ENCODE measurements around the gene FRY. TPM values are rescaled to one million over a fixed set of nuclear protein-coding genes. Genes with fewer than 3 reads are reported as not detected.
A peak's percentile ranks its signal among the peaks of the same experiment; 100 is the strongest.

The FRY gene
- total RNA-seq, 2 donors from 2014 or later, result 16.4 to 33.3 TPM

DNA sequence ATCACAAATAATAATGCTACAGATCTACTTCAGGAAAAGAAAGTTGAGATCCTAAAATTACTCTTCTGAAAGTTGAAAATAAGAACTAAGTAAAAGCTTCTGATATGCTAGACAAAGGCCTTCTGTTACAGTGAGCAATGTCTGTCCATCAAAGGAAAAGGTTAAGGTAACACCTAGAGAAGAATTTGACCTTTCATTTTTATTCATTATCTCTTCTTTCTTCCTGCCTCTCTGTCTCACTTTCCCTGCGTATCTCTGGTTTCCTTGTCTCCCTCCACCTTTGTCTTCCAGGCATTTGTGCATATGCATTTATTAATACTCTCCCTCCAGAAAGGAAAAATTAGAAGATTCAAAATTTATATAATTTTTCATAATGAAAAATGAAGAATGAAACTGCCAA is 234.6 kb downstream of the FRY start:
- no peak for TF ChIP-seq POLR2AphosphoS5 (IDR thresholded peaks at IDR 0.05)
- no peak for TF ChIP-seq POLR2A (IDR thresholded peaks at IDR 0.05)
- TF ChIP-seq, protein P1, sequence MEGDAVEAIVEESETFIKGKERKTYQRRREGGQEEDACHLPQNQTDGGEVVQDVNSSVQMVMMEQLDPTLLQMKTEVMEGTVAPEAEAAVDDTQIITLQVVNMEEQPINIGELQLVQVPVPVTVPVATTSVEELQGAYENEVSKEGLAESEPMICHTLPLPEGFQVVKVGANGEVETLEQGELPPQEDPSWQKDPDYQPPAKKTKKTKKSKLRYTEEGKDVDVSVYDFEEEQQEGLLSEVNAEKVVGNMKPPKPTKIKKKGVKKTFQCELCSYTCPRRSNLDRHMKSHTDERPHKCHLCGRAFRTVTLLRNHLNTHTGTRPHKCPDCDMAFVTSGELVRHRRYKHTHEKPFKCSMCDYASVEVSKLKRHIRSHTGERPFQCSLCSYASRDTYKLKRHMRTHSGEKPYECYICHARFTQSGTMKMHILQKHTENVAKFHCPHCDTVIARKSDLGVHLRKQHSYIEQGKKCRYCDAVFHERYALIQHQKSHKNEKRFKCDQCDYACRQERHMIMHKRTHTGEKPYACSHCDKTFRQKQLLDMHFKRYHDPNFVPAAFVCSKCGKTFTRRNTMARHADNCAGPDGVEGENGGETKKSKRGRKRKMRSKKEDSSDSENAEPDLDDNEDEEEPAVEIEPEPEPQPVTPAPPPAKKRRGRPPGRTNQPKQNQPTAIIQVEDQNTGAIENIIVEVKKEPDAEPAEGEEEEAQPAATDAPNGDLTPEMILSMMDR (IDR thresholded peaks at IDR 0.05), result no peak
- WGBS, result 93% methylated on average over 1 of the region's 1 CpG
- no peak for DNase-seq (ENCODE audit: low spot score)
- Histone ChIP-seq H3K27ac (no peak overlapping the region), H3K9me3 (no peaks in the 10 kb centered on the region), H3K4me3 (no peak overlapping the region), H3K27me3 (replicated peaks; ENCODE audit: insufficient read depth) (no peaks in the 10 kb centered on the region), H3K4me1 (replicated peaks) (no peaks in the 10 kb centered on the region), H3K36me3 (peaks cover 0 to 4% of the 10 kb centered on the region in 2 donors)
- intact Hi-C loops (cut with DNase I), result no loop called here

DNA sequence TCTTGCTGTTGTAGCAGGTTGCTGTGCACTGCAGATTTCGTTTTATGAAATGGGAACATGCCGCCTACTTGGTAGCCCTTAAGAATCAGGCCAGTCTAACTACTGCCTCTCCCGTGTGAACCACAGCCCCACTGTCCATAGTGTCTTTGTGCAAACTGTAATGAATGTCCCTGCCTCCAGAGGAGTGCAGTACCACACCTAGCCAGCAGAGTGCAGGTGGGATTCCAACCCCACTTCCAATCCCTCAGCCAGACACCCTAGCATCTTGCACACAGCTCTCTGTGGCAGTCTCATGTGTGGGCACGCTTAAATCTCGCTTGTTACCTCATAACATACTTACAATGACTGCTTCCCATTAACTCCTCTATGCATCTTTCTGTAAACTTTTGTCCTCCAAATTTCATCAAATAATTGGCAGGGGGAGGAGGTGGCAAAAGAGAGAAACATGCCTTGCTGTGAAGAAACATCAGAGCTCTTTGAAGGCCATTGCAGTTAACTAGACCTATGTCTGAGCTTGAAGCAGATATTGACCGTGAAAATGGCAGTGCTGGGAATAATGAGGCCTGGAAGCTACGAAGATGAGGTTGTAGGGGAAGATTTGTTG is 236.4 kb downstream of the FRY start:
- no peaks in the 10 kb centered on the region for H3K27me3 ChIP-seq (replicated peaks; ENCODE audit: insufficient read depth)
- no peak overlapping the region for H3K27ac ChIP-seq
- DNase-seq (ENCODE audit: low spot score), result peak; percentile 26
- no peak for TF ChIP-seq POLR2A (IDR thresholded peaks at IDR 0.05)
- TF ChIP-seq, protein P1 (IDR thresholded peaks at IDR 0.05), result peak; percentile 52 to 72 (median 58)
- 78% methylated on average over 7 of the region's 7 CpGs for WGBS
- intact Hi-C loops (cut with DNase I), result no loop called here
- no peaks in the 10 kb centered on the region for H3K4me1 ChIP-seq (replicated peaks)
- no peak overlapping the region for H3K4me3 ChIP-seq
- no peaks in the 10 kb centered on the region for H3K9me3 ChIP-seq
- peaks cover 0 to 4% of the 10 kb centered on the region in 2 donors for H3K36me3 ChIP-seq

DNA sequence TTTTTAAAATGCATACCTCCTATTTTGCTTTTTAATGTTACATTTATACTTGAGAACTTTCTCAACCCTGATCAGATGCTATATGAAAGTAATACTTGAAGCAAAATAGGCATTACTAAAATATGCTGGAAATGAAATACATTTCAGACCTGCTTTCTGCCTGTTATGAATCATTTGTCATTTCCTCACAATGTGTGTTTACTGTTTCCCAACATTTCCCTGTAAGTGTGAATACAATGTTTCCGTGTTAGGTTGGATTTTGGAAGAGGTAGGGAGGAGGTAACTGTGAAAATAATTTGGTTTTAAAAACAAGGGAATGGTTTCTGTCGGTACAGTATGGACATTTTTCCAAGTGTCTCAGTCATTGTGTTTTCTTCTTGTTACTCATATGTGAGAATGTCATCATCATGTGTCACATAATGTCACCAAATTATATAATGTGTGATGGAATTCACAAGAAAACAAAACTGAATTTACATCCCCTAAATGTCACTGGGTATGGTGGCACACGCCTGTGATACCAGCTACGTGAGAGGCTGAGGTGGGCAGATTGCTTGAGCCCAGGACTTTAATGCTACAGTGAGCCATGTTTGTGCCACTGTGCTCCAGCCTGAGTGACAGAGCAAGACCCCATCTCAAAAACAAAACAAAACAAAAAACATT is 240.6 kb downstream of the FRY start:
- WGBS, result 89% methylated on average over 4 of the region's 4 CpGs
- intact Hi-C loops (cut with DNase I), result no loop called here
- H3K27me3 ChIP-seq (replicated peaks; ENCODE audit: insufficient read depth), result no peaks in the 10 kb centered on the region
- no peak for DNase-seq (ENCODE audit: low spot score)
- no peaks in the 10 kb centered on the region for H3K4me1 ChIP-seq (replicated peaks)
- no peak overlapping the region for H3K27ac ChIP-seq
- H3K36me3 ChIP-seq, result no peaks in the 10 kb centered on the region
- no peak overlapping the region for H3K4me3 ChIP-seq
- no peak for TF ChIP-seq POLR2A (IDR thresholded peaks at IDR 0.05)
- TF ChIP-seq, protein P1 (IDR thresholded peaks at IDR 0.05), result no peak
- TF ChIP-seq POLR2AphosphoS5 (IDR thresholded peaks at IDR 0.05), result no peak
- no peaks in the 10 kb centered on the region for H3K9me3 ChIP-seq

DNA sequence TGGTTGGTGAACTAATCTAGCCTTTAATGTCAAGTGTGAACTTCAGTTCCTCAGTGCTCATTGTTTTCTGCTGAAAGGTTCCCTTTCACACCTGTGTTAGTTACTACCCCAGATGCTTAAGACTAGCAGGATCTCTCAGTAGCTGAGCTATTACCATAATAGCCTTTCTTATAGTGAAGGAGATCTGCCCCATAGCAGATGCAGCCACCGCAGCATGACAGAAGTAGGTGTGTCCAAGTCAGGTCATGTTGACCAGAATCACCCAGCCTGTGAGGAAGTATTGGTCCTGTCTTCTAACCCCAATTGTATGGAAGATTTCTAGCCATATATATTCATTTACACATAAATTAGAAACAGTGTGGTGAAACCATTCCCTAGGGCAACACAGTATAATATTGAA is 246.3 kb downstream of the FRY start:
- no peaks in the 10 kb centered on the region for H3K4me1 ChIP-seq (replicated peaks)
- no peaks in the 10 kb centered on the region for H3K9me3 ChIP-seq
- WGBS, result 35% methylated on average over 1 of the region's 1 CpG
- DNase-seq (ENCODE audit: low spot score), result no peak
- H3K27me3 ChIP-seq (replicated peaks; ENCODE audit: insufficient read depth), result no peaks in the 10 kb centered on the region
- intact Hi-C loops (cut with DNase I), result no loop called here
- peaks cover 0 to 3% of the 10 kb centered on the region in 2 donors for H3K36me3 ChIP-seq
- TF ChIP-seq POLR2A (IDR thresholded peaks at IDR 0.05), result no peak
- no peak overlapping the region for H3K27ac ChIP-seq
- no peak overlapping the region for H3K4me3 ChIP-seq

DNA sequence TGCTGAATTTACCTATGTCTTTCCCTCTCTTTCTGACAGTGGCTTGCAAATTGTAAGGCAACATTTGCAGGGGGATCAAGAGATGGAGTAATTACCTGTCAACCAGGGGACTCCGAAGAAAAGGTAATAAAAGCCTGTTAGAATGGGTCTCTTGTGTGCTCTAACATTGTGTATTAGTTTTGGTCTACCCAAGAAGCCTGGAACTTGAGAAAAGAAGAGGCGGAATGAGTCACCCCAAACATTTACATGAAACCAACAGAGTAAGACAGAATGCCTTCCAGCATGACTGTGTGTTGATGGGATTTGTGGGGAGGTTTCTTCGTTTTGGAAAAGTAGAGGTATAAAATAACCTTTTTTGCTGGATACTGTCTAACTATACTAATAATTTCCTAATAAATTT is 246.9 kb downstream of the FRY start:
- no peak for DNase-seq (ENCODE audit: low spot score)
- no peak overlapping the region for H3K4me3 ChIP-seq
- H3K4me1 ChIP-seq (replicated peaks), result no peaks in the 10 kb centered on the region
- intact Hi-C loops (cut with DNase I), result no loop called here
- WGBS, result 79% methylated on average over 3 of the region's 3 CpGs
- no peak overlapping the region for H3K27ac ChIP-seq
- peaks cover 0 to 3% of the 10 kb centered on the region in 2 donors for H3K36me3 ChIP-seq
- no peak for TF ChIP-seq POLR2AphosphoS5 (IDR thresholded peaks at IDR 0.05)
- TF ChIP-seq, protein P1 (IDR thresholded peaks at IDR 0.05), result no peak
- TF ChIP-seq POLR2A (IDR thresholded peaks at IDR 0.05), result no peak
- no peaks in the 10 kb centered on the region for H3K27me3 ChIP-seq (replicated peaks; ENCODE audit: insufficient read depth)
- H3K9me3 ChIP-seq, result no peaks in the 10 kb centered on the region
